IPS-18c (cell line): ENCODE measurements around the gene KLHDC9.
"Not testable (repeated sequence)": the region's sequence is repeated elsewhere in the genome, so short reads cannot be mapped to it uniquely, and the experiment has no call there.

Experiments used
- H3K4me3 ChIP-seq: 2 replicates; pipeline ENCODE4 v1.7.0; 2013; ENCODE audit warnings: low read depth, mild to moderate bottlenecking, low read length, moderate library complexity; ENCODE audit not compliant: insufficient read depth
- H3K9me3 ChIP-seq: one replicate; pipeline ENCODE4 v1.6.1; 2013; ENCODE audit warnings: mild to moderate bottlenecking, low read length, moderate library complexity; ENCODE audit not compliant: control insufficient read depth, insufficient read depth

Gene KLHDC9

DNA sequence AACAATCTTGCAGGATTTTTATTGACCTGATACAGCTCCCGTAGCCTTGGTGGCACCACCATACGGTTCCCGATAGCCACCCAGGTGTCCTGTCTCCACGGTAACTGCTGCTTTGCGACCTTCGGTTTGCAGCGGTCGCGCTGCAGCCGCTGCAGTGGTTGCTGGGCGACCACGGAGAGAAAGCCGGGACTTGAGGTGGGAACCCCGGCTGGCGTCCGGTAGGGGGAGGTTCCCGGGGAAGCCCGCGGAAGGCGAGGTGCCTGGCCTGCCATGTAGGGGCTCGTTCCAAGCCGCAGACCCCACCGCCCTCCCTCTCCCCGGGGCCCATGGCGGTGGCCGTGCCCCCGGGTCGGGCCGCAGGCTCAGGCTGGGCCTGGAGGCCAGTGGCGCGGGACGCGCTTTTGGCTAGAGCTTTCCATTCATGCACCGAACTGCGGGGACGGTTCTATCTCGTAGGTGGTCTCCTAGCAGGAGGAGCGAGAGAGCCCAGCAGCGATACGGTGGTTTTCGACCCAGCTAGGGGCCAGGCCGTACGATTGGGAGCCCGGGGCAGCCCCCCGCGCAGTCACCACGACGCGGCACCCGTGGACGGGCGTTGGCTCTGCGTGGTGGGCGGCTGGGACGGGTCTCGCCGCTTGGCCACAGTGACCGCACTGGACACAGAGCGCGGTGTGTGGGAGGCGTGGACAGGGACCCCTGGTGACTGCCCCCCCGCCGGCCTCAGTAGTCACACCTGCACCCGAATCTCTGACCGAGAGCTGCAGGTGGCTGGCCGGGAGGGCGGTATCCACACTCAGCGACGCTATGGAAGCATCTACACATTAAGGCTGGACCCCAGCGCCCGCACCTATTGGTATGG, at the start of gene KLHDC9:
KLHDC9 (plus strand) TSS at position 152 of the 859 bp plus-strand sequence; CDS start at position 327, 175 bp downstream.
- H3K9me3 ChIP-seq, result no peaks in the 10 kb centered on the region
- peak within 1 kb of the TSS; percentile 91 for H3K4me3 ChIP-seq

GRCh38 chr1:161048949-161049722, 49.0 kb upstream of the KLHDC9 start:
- Histone ChIP-seq H3K9me3 (no peaks in the 10 kb centered on the region), H3K4me3 (no peak overlapping the region)

DNA sequence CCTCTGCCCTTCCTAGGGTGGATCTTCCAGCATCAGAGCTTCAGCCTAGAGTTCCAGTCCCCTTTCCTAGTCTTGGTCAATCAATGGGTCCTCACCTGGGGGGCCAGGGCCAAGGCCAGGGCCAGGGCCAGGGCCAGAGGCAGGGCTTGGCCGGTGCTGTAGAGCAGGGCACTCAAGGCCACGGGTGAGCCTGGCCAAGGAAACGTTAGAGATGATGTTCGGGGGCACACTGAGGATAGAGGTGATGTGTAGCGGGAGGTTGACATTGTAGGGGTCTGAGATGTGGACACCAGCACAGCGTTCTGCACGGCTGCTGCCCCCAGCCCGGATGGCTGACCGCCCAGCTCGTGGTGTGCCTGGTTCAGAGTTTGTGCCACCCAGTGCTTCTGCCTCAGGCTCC, 46.9 kb upstream of the KLHDC9 start:
- Histone ChIP-seq H3K9me3 (no peaks in the 10 kb centered on the region), H3K4me3 (no peak overlapping the region)

- Histone ChIP-seq H3K4me3 (no peak overlapping the region), H3K9me3 (no peaks in the 10 kb centered on the region)
Observed at GRCh38 chr1:161052899-161053298, 45.3 kb upstream of the KLHDC9 start.

DNA sequence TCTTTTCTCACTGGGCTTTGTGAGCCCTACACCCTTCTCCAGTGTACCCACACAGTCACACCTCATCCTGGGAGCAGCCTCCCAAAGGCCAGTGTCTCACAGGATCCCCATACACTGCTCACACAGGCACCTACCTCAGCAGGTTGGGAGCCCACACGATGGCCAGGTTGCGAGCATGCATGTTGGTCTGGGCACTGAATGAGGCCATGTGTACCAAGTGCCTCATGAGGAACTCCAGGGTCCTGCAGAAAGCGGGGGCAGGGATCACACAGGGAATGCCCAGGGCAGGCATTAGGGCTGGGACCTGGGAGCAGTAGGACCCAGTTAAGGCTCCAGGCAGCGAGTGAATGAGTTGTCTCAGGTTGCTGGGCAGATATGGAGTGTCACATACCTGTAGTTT, 43.9 kb upstream of the KLHDC9 start:
- Histone ChIP-seq H3K4me3 (no peak overlapping the region), H3K9me3 (no peaks in the 10 kb centered on the region)

- H3K4me3 ChIP-seq, result no peak overlapping the region
Observed at GRCh38 chr1:161054805-161055204, 43.4 kb upstream of the KLHDC9 start.

DNA sequence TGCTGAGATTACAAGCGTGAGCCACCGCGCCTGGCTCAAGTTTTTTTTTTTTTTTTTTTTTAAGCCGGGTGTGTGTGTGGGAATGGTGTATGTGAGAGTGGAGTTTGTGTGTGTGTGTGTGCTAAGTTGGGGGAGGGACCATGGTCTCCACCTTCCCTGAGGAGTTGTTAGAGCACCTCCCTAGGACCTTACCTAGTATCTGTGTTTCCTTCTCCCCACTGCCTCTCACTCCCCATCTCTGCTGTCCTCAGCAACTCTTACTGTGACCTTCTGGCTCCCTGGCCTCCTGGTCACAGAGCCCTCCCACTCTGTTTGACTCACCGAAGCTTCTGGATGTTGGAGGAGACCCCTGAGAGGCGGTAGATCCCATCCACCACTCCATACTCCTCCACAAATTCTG, 38.9 kb upstream of the KLHDC9 start:
- H3K4me3 ChIP-seq, result no peak overlapping the region

More at GRCh38 chr1:161054805-161055204, 43.4 kb upstream of the KLHDC9 start:
- H3K9me3 ChIP-seq, result no peaks in the 10 kb centered on the region

GRCh38 chr1:161061419-161061818, 36.7 kb upstream of the KLHDC9 start:
- H3K9me3 ChIP-seq, result no peaks in the 10 kb centered on the region

More for the DNA sequence above, 38.9 kb upstream of the KLHDC9 start:
- no peaks in the 10 kb centered on the region for H3K9me3 ChIP-seq

GRCh38 chr1:161063936-161064335, 34.2 kb upstream of the KLHDC9 start:
- H3K4me3 ChIP-seq, result not testable (repeated sequence)

More at GRCh38 chr1:161061419-161061818, 36.7 kb upstream of the KLHDC9 start:
- H3K4me3 ChIP-seq, result no peak overlapping the region

GRCh38 chr1:161065681-161066080, 32.5 kb upstream of the KLHDC9 start:
- H3K4me3 ChIP-seq, H3K9me3 ChIP-seq: not testable (repeated sequence)

More at GRCh38 chr1:161063936-161064335, 34.2 kb upstream of the KLHDC9 start:
- H3K9me3 ChIP-seq, result not testable (repeated sequence)

- Histone ChIP-seq H3K4me3 (no peak overlapping the region), H3K9me3 (peaks cover 5% of the 10 kb centered on the region)
Observed at GRCh38 chr1:161066694-161067093, 31.5 kb upstream of the KLHDC9 start.

DNA sequence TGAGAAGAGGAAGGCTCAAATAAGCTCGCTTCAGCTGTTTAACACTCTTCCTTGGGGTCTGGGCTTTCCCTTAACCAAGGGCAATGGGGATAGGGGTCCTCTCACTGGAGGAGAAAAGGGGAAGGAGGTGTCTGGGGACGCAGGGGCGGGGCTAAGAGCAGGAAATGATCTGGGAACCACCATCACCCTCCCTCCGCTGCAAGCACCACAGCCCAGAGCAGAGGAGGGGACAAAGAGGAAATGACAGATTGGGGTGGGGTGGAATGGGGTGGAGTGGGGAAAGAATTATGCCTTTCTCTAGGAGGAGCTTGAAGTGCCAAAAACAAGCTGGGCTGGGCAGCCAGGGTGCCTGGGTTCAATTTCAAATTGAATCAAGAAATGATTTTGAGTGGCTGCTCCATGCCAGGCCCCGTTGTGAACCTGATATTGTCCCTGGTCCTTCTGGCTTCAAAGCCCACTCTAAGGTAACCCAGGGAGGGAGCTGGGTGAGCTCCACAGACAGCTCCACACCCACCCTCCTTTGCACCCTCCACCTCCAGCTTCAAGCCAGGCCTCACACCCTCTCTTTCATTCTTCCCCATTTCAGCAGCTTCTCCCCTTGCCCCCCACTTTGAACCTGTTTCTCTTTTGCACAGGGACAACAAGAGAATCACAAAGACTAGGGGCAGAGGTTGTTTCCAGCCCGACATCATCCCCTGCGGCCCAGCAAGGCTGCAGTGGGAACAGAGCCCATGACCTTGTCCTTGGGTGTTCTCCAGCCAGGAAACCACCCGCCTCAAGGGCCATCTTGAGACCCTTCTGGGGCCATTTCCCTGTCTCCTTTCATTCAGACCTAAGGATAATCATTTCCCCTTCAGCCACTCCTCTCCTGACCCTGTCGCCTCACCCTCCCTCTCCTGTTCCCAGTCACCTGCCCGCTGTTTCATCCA, 29.6 kb upstream of the KLHDC9 start:
- peaks cover 5% of the 10 kb centered on the region for H3K9me3 ChIP-seq

DNA sequence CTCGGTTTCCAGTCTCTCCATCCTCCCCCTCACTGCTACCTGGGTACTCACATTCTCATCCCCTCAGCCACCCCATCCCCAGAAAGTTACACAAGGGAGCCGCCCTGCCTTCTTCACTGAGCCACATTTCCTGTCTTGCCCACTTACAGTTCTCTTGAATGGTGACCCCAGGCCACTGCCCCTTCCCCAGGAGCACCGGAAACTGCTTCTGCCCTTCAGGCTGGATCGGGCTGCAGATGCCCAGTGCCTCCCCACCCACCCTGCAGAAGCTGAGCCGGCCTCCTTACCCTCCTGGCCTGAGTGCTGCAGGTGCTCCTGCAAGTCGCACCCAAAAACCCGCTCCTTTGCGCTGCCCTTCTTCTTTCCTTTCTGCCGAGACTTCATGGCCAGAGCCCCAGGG, 28.9 kb upstream of the KLHDC9 start:
- Histone ChIP-seq H3K9me3 (peaks cover 5% of the 10 kb centered on the region), H3K4me3 (no peak overlapping the region)

More for the DNA sequence above, 29.6 kb upstream of the KLHDC9 start:
- no peak overlapping the region for H3K4me3 ChIP-seq

- H3K9me3 ChIP-seq, result peaks cover 5% of the 10 kb centered on the region
- H3K4me3 ChIP-seq, result no peak within 1 kb of the TSS
Observed at GRCh38 chr1:161069731-161070270, 28.4 kb upstream of the KLHDC9 start, which contains the start of gene ARHGAP30. Gene ARHGAP30, minus strand, starts transcription at chr1:161069891. Its CDS starts 267 bp downstream, at chr1:161069624.

- Histone ChIP-seq H3K4me3 (no peak overlapping the region), H3K9me3 (peaks cover 5% of the 10 kb centered on the region)
Observed at GRCh38 chr1:161070761-161071160, 27.4 kb upstream of the KLHDC9 start.

DNA sequence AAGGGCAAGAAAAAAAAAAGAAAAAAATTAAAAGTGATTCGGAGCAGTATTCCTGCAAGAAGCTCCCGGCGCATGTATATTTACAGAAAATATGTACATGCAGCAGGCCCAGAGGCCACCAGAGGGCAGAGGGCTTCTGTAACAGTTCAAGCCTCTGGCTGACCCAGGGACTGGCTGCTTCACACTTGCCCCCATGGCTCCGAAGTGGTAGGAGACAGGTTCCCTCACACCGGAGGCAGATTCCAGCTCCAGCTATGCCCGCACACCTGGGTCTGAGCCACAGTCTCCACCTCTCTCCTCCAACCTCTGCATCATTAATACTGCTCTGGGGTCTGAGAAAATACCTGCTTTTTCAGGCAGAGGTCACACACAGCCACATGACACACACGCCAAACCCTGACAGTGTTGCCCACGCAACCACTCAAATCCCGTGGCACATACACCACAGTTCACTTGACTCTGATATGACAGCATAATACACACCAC, 26.2 kb upstream of the KLHDC9 start:
- peaks cover 5% of the 10 kb centered on the region for H3K9me3 ChIP-seq
- no peak overlapping the region for H3K4me3 ChIP-seq
